Activated naive CD4-positive, alpha-beta T cell treated with Interleukin-2 at 50 U/mL for 16 hours (primary cell): ENCODE data around the gene KLK6.

Source experiments
- DNase-seq: peaks from one replicate; pipeline ENCODE4 v3.0.0-alpha.2; 2020

Gene KLK6

DNA sequence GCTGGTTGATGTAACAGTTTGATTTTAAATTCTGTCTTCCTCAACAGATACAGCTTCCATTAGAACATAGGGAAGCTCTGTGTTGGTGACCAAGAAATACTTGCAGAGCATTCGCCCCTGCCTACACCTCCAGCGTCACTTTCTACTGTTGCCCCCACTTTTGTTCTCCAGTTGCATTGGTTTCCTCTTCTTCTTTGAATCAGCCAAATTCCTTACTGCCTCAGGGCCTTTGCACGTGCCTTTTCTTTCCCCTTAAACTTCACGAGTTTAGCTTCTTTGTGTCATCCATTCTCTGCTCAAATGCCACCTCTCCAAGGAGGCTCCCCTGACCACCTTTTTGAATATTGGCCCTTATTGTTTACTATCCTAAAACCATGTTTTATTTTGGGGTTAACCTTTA lies 22.3 kb downstream of the KLK6 start:
- DNase-seq, result no peak

DNA sequence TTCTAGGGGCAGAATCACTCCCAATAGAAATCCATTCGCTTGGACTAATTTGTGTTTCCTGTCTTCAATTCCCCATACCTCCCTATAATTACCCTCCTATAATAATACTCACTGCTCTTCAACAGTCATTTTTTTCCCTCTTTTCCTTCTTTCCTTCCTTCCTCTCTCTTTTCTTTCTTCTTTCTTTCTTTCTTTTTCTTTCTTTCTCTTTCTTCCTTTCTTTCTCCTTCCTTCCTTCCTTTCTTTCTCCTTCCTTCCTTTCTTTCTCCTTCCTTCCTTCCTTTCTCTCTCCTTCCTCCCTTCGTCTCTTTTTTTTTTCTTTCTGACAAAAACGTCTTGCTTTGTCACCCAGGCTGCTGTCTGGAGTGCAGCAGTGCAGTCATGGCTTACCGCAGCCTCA lies 24.6 kb downstream of the KLK6 start:
- no peak for DNase-seq

DNA sequence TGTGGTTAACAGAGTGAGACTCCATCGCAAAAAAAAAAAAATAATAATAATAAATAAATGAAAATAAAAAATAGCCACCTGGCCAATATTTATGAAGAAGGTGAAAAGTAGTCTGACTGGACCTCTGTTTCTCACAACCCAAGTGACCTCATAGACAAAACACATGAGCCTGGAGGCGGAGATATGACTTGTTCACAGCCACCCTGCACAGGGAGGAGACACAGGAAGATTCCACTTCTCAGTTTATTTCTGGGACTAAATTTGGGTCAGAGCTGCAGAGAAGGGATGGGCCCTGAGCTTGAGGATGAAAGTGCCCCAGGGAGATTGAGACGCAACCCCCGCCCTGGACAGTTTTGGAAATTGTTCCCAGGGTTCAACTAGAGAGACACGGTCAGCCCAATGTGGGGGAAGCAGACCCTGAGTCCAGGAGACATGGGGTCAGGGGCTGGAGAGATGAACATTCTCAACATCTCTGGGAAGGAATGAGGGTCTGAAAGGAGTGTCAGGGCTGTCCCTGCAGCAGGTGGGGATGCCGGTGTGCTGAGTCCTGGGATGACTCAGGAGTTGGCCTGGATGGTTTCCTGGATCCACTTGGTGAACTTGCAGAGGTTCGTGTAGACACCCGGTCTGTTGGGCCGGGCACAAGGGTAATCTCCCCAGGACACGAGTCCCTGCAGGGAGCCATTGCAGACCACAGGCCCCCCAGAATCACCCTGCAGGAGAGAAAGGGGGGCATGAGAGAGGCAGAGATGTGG lies 26.1 kb downstream of the KLK6 start:
- no peak for DNase-seq

DNA sequence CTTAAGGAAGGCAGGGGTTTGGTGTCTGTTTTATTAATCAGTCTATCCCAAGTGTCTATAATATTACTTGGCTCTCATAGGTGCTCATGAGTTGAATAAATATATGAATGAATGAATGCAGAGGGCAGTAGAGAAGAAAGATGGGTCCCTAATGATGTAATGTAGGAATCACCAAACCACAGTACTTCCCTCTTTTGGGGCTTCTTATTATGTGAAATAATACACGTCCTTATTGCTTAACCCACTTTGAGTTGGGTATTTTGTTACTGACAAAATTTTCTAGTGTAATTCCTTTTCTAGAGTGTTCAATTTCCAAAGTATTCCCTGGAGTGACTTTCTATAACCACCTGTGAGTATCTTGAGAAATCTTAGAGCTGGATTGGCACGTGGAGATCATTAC lies 29.8 kb downstream of the KLK6 start:
- DNase-seq, result no peak

DNA sequence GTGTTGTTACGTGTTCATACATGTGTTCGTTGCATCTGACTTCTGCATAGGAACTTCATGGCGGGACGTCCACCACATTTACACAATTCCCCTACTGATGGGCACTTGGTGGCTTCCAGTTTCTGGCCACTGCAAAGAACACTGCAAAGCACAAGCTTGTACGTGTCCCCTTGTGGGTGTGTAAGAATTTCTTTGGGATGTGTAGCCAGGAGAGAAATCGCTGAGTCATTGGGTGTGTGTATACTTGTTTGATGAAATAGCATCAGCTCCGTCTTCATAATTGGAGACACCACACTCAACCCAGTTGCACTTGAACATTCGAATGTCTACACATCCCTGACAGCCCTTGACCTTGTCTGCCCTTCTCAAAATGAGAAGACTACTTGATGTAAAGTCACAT lies 35.8 kb downstream of the KLK6 start:
- no peak for DNase-seq

DNA sequence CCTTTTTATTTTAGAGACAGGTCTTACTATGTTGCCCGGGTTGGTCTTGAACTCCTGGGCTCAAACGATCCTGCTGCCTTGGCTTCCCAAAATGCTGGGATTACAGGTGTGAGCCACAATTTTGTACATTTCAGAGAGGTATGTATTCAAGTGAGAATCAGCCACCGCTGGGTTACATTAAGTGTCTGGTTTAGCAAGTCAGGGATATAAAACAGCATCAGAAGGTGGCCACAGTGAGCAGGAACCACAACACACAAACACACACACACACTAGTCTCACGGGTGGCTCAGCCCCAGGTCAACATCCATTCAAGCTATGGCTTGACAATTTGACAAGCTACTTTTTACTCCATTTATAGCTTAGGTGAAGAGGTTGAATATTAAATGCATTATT lies 36.7 kb downstream of the KLK6 start:
- DNase-seq, result no peak

DNA sequence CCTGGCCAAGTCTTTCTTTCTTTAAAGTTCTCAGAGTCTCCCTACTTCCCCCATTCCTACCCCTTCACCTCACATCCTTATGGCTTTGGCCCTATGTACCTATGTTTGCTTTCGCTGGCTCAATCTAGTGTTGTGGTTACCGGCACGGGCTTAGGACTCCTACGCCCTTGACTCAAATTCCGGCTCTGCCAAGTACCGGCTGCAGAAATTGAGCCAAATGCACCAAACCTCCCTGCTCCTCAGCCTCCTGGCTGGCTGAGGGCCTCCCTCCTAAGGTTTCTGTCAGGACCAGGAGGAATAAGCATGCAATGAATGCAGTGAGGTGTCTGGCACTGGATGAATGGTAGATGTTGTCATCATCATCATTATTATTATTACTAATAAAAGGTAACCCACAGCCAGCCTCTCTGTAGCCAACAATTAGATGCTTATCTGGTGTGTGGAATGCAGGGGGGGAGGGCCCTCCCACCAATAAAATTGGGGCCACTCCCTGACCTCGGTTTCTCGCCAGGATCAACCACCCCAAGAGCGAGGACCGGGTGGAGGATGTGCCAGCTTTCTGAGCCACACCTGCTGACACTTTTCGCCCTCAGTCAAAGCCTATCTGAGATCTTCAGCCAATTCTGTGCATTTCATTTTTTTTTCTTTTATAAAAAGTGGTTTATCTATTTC lies 37.2 kb downstream of the KLK6 start:
- DNase-seq, result no peak

DNA sequence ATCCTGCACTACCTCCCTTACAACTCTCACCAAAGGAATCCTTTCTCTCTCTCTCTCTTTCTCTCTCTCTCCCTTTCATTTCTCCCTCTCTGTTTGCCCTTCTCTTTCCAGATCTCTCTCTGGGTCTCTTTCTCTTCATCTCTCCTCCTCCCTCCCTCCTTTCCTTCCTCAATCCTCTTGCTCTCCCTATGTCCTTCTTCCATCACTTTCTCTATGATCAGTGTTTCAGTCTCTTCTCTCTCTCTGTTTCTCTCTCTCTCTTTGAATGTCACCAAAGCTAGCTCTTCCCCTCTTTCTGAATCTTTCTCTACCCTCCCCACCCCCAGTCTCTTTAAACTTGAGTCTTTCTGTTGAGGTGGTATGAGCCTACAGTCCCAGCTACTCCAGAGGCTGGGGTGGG lies 38.4 kb downstream of the KLK6 start:
- no peak for DNase-seq

DNA sequence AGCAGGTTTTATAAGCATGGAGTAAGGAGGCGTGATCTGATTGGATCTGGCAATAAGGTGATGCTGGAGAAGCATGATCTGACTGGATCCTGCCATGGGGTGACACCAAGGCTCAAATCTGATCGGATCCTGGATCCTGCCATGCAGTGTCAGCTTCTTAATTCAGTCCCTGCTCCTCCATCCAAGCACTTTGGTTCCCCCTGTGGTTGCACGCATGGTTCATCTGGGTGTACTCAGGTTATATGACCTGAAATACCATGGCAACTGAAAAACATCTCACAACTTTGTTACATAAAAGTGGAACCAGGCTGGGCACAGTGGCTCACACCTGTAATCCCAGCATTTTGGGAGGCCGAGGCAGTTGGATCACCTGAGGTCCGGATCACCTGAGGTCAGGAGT lies 40.6 kb downstream of the KLK6 start:
- DNase-seq, result no peak

DNA sequence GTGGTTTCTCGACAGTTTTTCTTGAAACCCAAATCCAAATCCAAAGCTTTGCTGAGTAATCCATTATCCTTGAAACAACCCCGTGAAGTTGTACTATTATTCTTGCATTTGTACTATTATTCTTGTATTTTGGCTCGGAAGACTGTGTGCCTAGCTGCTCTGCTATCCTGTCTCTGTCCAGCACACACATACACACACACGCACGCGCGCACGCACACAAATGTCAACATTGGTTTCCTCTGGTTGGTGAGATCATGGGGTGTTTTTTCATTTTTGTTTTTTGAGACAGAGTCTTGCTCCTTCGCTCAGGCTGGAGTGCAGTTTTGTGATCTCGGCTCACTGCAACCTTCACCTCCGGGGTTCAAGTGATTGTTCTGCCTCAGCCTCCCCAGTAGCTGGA lies 43.2 kb downstream of the KLK6 start:
- no peak for DNase-seq

DNA sequence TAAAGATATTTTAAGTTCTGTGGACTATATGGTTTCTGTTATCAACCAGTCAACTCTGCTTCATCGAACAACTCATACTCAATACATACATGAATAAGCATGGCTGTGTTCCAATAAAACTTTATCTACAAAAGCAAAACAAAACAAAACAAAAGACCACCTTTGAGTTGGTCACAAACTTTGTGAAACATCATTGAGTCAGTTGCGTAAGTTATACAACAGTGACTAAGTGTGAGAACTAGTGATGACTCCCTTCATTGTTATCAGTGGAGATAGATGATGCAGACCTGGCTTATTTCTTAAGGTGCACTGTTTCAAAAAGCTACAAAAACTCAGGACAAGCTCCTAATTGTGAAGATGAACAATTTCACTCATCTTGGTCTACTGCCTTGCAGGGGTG lies 43.7 kb downstream of the KLK6 start:
- no peak for DNase-seq

DNA sequence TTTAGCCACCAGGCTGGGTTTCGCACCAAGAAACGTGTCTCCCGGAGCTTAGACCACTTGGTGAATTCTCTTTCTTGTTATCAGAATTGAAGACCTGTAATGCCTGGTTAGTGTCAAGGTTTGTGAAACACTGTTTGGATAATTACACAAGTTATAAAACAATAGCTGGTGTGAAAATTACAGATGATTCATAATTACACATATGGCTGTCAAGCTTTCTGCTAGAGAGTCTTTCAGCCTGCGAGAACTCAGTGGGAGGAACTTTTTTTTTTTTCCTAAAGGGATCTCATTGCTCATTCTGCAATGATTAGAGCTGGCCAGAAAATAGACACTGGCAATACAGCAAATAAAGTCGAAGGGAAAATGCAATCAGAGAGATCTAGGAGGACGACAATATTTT lies 44.8 kb downstream of the KLK6 start:
- DNase-seq, result no peak

DNA sequence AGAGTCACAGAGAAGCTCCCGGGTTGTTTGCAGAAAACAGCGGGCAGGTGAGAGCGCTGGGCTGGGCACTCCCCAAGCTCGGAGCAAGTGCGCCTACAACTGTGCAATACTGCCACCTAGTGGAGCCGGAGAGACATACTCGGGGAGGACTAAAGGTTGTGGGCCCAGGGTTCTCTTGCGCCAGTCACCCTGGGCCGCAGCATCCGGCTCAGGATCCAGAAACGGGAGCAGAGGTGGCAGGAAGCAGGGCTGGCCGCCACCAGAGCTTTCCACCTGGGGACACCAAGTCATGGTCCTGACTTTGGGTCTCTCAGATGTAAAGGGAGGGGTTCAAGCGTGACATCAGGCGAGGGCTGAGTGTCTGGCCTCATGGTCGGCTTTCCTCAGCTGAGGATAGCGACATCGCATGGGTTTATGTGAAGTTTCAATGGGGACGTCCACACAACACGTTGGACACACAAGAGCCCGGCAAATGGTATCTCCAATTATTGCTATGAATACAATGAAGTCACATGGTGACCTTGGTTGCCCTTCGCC lies 47.0 kb downstream of the KLK6 start:
- DNase-seq, result peak; percentile 74

DNA sequence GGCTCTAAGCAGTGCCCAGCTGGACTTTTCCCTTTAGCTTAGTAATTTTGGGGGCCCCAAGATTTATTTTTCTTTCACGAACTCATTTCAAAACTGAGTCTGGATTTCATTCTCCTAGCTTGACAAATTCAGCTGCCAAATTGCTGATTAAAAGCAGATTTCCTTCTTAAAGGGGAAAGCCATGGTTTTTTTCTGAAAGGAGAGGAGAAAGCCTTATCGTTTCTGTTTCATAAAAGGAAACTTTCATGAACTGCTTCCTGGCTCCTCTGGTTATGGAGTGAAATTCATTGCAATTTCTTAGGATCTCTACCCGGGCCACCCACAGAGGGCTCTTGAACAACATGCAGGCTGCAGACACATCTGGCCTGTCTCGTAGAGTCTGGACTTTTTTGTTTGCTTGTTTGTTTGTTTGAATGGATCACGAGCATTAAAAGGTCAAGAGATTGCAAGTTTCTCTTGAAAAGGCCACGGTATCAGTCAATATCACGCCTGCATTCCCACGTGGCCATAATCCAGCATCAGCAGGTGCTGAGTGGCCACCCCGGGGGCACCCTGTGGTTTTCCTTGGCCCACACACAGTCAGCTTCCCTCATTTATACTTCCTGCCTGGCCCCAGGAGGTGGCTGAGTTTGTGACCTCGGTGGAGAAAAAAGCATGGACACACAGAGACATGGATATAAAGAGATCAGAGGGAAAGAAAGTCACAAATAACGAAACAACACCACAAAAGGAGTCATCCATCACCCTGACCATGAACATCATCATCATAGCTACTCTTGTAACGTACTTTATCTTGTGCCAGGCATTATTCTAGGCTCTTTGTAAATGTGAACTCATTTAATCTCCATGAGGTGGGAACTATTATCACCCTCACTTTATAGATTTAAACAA lies 47.7 kb downstream of the KLK6 start:
- no peak for DNase-seq

DNA sequence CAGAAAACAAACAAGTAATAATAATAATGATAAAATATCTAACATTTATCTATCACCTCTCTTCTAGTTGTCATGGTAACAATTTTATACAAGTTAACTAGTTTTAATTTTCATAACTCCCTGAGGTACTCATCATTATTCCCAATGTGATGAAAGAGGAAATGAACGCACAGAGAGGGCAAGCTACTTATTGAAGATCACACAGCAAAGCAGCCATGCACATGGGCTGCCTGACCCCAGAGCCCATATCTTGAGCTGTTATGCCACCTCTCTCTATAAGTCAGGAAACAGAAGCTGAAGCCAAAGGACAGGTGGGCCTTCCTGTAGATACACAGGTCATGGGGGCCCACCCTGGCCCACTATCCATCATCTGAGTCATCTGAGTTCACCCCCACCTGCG lies 53.3 kb downstream of the KLK6 start:
- DNase-seq, result no peak

DNA sequence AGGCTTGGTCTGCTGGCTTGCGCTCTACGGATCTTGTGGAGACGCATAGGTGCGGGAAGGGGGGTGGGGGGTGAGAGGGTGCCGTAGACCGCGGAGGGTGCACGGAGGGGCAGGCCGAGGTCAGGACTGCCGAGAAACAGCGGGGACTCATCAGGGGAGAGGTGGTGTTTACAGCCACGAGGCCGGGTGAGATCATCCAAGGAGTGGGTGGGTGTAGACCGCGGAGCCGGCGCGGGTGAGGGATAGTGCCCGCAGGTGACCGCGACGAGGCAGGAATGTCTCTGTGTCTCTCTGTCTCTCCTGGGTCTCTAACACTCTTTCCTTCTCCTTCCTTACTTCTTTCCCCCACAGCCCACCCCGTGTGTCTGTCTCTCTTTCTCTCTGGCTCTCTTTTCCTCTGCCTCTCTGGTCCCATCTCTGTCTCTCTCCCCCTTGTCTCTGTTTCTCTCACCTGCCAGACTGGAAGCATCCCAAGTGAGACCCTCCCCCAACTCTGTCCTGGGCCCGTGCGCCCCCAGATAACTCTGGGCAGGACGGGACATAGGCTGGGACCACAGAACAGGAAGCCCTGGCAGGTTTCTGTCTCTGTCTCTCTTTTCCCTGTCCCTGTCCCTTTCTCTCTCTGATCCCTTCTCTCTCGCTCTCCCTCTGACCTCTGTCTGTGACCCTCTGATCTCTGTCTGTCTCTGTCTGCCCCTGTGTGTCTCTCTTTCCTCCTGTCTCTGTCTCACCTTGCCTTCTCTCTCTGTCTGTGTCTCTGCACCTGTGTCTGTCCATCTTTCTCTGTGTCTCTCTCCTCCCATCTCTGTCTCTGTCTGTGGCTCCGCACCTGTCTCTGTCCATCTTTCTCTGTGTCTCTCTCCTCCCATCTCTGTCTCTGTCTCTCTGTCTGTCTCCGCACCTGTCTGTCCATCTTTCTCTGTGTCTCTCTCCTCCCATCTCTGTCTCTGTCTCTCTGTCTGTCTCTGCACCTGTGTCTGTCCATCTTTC lies 56.4 kb downstream of the KLK6 start:
- DNase-seq, result peak; percentile 26

DNA sequence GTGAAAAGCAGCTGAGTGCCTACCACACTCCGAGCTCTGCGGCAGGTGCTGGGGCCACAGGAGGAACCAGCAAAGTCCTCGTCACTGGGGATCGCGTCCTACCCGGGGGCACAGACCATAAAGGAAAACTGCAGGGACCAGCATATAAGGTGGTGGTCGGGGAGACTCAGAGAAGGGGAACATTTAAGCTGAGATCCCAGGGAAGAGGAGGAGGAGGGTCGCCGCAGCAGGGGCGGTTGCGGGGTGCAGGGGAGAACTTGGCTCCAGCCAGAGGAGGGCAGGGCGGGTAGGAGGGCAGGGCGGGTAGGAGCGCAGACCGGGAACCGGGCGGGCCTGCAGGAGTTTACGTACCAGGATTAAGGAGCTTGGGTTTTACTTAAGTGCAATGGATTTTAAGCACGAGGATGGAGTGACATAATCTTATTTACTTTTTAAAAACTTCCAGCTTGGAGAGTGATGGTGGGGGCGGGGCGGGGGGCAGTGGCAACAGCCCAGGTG lies 57.2 kb downstream of the KLK6 start:
- DNase-seq, result no peak

DNA sequence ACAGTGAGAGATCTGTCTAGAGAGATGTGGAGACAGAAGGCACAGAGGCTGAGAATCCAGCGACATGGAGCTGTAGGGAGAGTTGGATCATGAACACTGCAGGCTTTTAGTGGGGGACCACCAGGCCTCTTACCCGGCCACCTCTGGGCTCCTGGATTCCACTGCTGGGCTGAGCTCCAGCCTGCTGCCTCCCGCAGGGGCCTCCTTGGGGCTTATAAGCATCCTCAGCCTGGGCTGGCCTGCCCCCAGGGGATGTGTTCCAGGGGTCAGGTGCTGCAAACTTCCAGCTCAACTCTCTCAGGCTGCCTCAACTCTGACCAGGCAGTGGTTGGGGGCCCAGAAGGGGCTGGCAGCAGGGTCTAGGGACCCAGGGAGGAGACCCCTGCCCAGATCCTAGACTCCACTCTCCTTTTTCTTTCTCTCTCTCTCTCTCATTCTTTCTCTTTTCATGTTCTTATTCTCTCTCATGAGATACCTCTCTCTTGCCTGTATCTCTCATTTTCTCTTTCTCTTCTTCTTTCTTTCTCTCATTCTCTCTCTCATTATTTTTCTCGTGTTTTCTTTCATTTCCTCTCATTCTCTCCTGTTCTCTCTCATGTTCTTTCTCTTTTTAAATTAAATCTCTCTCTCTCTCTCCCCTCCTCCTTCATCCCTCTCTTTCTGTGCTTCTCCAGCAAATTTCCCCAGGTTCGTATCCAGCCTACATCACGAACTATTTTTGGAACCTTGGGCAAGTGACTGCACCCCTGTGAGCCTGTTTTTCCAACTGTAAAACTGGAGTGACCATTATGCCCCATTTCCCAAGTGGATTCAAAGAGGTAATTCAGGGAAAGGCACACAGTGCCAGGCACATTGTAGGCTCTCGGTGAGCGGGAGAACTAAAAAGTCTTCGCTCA lies 57.9 kb downstream of the KLK6 start, which contains the start of gene KLK4:
Gene KLK4 (minus strand): TSS at position 190 of the 896 bp plus-strand sequence. CDS start 657 bp downstream, outside the sequence.
- no peak for DNase-seq

DNA sequence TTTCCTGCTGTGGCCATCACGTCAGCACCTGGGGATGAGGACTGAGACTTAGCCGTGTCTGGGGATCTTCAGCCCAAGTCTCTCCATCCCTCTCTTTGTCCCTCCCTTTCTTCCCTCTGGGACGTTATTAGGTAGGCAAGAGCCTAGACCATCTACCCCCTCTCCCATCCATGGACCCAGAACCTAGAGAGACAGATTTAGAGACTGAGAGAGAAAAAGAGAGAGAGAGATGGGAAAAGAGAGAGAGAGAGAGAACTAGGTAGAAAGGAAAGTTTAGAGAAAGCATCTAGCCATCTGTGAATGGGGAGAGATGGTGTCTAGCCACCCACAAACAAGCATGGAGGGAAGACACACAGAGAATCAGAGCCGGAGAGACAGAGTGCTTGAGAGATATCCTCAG lies 58.7 kb downstream of the KLK6 start:
- DNase-seq, result no peak

DNA sequence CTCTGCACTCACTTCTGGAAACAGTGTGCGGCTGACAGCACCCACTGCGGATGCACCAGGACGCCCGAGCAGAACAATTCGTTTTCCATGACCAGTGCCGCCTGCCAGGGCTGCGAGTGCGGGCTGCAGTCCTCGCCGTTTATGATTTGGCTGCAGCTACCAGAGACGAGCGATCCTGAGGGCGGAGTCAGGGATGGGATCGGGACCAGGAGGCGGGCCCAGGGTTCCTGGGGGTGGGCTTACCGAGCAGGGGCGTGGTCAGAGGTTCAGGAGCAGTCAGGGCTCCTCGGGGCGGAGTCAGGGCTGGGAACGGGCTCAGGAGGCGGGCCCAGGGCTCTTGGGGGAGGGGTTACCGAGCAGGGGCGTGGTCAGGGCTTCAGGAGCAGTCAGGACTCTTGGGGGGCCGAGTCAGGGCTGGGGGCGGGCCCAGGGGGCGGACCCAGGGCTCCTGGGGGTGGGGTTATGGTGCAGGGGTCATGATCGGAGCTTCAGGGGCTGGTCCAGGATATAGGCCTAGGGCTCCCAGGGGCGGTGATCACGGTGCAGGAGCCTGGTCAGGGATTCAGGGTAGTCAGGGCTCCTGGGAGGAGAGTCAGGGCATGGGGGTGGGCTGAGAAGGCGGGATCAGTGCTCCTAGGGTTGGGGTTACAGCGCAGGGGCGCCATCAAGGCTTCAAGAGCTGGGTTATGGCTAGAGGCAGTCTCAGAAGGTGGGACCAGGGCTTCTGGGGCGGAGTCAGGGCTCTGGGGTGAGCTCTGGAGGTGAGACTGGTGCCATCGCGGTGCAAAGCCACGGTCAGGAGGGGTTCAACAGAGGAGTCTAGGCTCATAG lies 59.9 kb downstream of the KLK6 start:
- no peak for DNase-seq
